HepG2 (cell line): ENCODE data around the gene HS3ST5. TPM values are rescaled to one million over a fixed set of nuclear protein-coding genes. Genes with fewer than 3 reads are reported as not detected.

ENCODE experiments used
- ATAC-seq: fragments of 200-7000 bp; cut with Tn5 transposase; 3 replicates; pipeline ENCODE4 v1.9.1; 2020; ENCODE audit warnings: mild to moderate bottlenecking, moderate library complexity
- BruUV-seq: library from RNA; stranded (reverse); fragments of 400-500 nt; replicated peaks from 2 replicates; lab custom pipeline; 2021; lab: Mats Ljungman, UMichigan
- CTCF ChIA-PET: fragments of 300-600 bp; formaldehyde crosslinking; extraction: SDS; loops from one replicate; lab custom pipeline; 2021; ENCODE audit warnings: low total read pairs, inconsistent platforms, low intra/inter-chr PET ratio; lab: Yijun Ruan, JAX
- POLR2A ChIA-PET: fragments of 350-600 bp; sonication (Branson Sonifier 250); formaldehyde crosslinking; loops from one replicate; lab custom pipeline; 2020; ENCODE audit warnings: antibody characterized with exemption, inconsistent platforms; lab: Yijun Ruan, JAX
- DNase-seq: peaks from one replicate; pipeline ENCODE4 v3.0.0-alpha.2; 2015; ENCODE audit warnings: low spot score
- FAIRE-seq: peaks from 3 replicates; lab custom pipeline; 2011; peaks lifted over from hg19 to GRCh38; lab: Jason Lieb, UNC
- H2AFZ ChIP-seq: one replicate; pipeline ENCODE4 v1.6.1; 2011; ENCODE audit warnings: low read length, inconsistent platforms
- H3K27ac ChIP-seq: fragments of 300-600 bp; 3 replicates; pipeline ENCODE4 v1.8.0; 2011; ENCODE audit warnings: mixed run types, mild to moderate bottlenecking, mixed read lengths, low read length, inconsistent platforms; ENCODE audit not compliant: insufficient read depth; ENCODE audit errors: extremely low read length
- H3K27me3 ChIP-seq, 2 experiments: fragments of 200-600 bp in 1 of 2; 2 replicates in 1 of 2; 3 replicates in 1 of 2; pipeline versions ENCODE4 v1.6.0 to v1.8.0; 2011; ENCODE audit warnings: low read length in 2 of 2, mild to moderate bottlenecking in 2 of 2, moderate library complexity in 2 of 2, inconsistent platforms in 1 of 2; ENCODE audit not compliant: insufficient read depth in 2 of 2, control insufficient read depth in 1 of 2
- H3K36me3 ChIP-seq, 2 experiments: fragments of 200-600 bp in 1 of 2; replicated peaks in 1 of 2; 2 replicates in 1 of 2; 3 replicates in 1 of 2; pipeline versions ENCODE4 v1.5.1 to v1.8.0; 2011; ENCODE audit warnings: low read length in 2 of 2, inconsistent platforms in 1 of 2; ENCODE audit not compliant: insufficient read depth in 2 of 2, control insufficient read depth in 1 of 2
- H3K4me1 ChIP-seq: 2 replicates; pipeline ENCODE4 v1.5.1; 2012; ENCODE audit warnings: low read length, inconsistent platforms; ENCODE audit not compliant: insufficient read depth
- H3K4me2 ChIP-seq: 2 replicates; pipeline ENCODE4 v1.6.0; 2011; ENCODE audit warnings: low read depth, low read length, inconsistent platforms
- H3K4me3 ChIP-seq, 3 experiments: fragments of 200-600 bp in 1 of 3; sonication (generic), shearing (Covaris generic) in 1 of 3; replicated peaks in 1 of 3; 2 replicates each; pipeline ENCODE4 v1.5.1; 2011 to 2016; ENCODE audit warnings: low read length in 3 of 3, inconsistent platforms in 2 of 3, low read depth in 2 of 3, mild to moderate bottlenecking in 2 of 3, control low read depth in 1 of 3, mixed read lengths in 1 of 3; ENCODE audit not compliant: insufficient read depth in 1 of 3
- H3K79me2 ChIP-seq: one replicate; pipeline ENCODE4 v1.6.1; 2011; ENCODE audit warnings: low read length, inconsistent platforms; ENCODE audit not compliant: insufficient read depth
- H3K9ac ChIP-seq: 2 replicates; pipeline ENCODE4 v1.6.0; 2011; ENCODE audit warnings: mild to moderate bottlenecking, low read depth, low read length, inconsistent platforms; ENCODE audit not compliant: insufficient read depth
- H3K9me3 ChIP-seq: 2 replicates; pipeline ENCODE4 v1.5.1; 2012; ENCODE audit warnings: mild to moderate bottlenecking, low read length
- H4K20me1 ChIP-seq: 2 replicates; pipeline ENCODE4 v1.6.0; 2011; ENCODE audit warnings: inconsistent platforms, mild to moderate bottlenecking, low read length, moderate library complexity; ENCODE audit not compliant: insufficient read depth
- CAMTA2 ChIP-seq: sonication (generic); formaldehyde crosslinking; IDR thresholded peaks from 2 replicates; pipeline ENCODE4 v1.4.0; 2020; ENCODE audit warnings: mild to moderate bottlenecking, missing genetic modification reagents, borderline replicate concordance
- NFYC ChIP-seq: IDR thresholded peaks from 2 replicates; pipeline ENCODE4 v1.6.1; 2016; ENCODE audit warnings: missing genetic modification reagents, missing compliant biosample characterization
- SNAPC2 ChIP-seq: sonication (generic); formaldehyde crosslinking; IDR thresholded peaks from 2 replicates; pipeline ENCODE4 v1.8.1; 2022; ENCODE audit warnings: mild to moderate bottlenecking, missing genetic modification reagents
- TOE1 ChIP-seq: sonication (generic); formaldehyde crosslinking; IDR thresholded peaks from 2 replicates; pipeline ENCODE4 v1.4.0; 2020; ENCODE audit warnings: mild to moderate bottlenecking, missing genetic modification reagents
- TRIM22 ChIP-seq: fragments of 450-650 bp; IDR thresholded peaks from 2 replicates; pipeline ENCODE4 v1.6.1; 2017
- ZNF160 ChIP-seq: sonication (generic); formaldehyde crosslinking; IDR thresholded peaks from 2 replicates; pipeline ENCODE4 v1.8.0; 2022; ENCODE audit warnings: mild to moderate bottlenecking, inconsistent platforms, missing genetic modification reagents
- ZNF597 ChIP-seq: sonication (generic); formaldehyde crosslinking; IDR thresholded peaks from 2 replicates; pipeline ENCODE4 v1.5.0; 2020; ENCODE audit warnings: missing genetic modification reagents
- ZNF703 ChIP-seq: sonication (generic); formaldehyde crosslinking; IDR thresholded peaks from 2 replicates; pipeline ENCODE4 v1.5.1; 2020; ENCODE audit warnings: missing genetic modification reagents, mild to moderate bottlenecking, moderate library complexity, borderline replicate concordance
- ZNF724P ChIP-seq: sonication (generic); formaldehyde crosslinking; IDR thresholded peaks from 2 replicates; pipeline ENCODE4 v1.8.0; 2022; ENCODE audit warnings: missing genetic modification reagents, borderline replicate concordance
- WGBS: methylation state at CpG from one replicate; pipeline ENCODE4 v1.1.6; 2017; ENCODE audit warnings: low lambda C conversion rate; 5-methylcytosine and 5-hydroxymethylcytosine counted together
- in situ Hi-C: cut with HindIII; loops from 2 replicates; pipeline ENCODE4 v1.10.0; 2017; ENCODE audit warnings: low pct_unique_long_range_greater_than_20kb; ENCODE audit not compliant: extremely low pct_ligation_motif_present
- intact Hi-C: fragments of 100-400 bp; cut with micrococcal nuclease; formaldehyde crosslinking; loops from one replicate; pipeline ENCODE4 v1.10.0; 2022; ENCODE audit not compliant: unreplicated experiment
- polyA plus RNA-seq, 8 experiments: library from polyadenylated mRNA; depleted of rRNA in 3 of 8; stranded (reverse) in 7 of 8; unstranded in 1 of 8; fragments of >200 nt; fragmentation: Illumina TruSeq in 4 of 8; extraction: Trizol in 4 of 8; gene quantifications; 2 replicates each; pipeline versions ENCODE4 v1.2.1 to v1.2.3, GENCODE V29; 2011 to 2016; ENCODE audit warnings: low read depth in 4 of 8, missing spikeins in 1 of 8, mixed read lengths in 1 of 8; ENCODE audit not compliant: insufficient read depth in 1 of 8
- total RNA-seq, 5 experiments: library from RNA; depleted of rRNA; stranded (reverse); fragments of >200 nt; fragmentation: Illumina TruSeq; extraction: Trizol; gene quantifications; 2 replicates each; pipeline ENCODE4 v1.2.3, GENCODE V29; 2016; ENCODE audit warnings: low read depth in 1 of 5

Gene HS3ST5
- total and polyA plus RNA-seq, 2 of the 13 experiments (the other 11 are each of a cell fraction or from before 2014, with no cell fraction given): 1.1 to 1.6 TPM

GRCh38 chr6:114039841-114040240, 303.0 kb downstream of the HS3ST5 start:
- intact Hi-C loops (no loop called here), in situ Hi-C loops (no loop called here)
- no peak overlapping the region for H2AFZ ChIP-seq
- WGBS: 100% methylated on average over 2 of the region's 2 CpGs
- TF ChIP-seq ZNF160 (no peak), ZNF597 (no peak), TOE1 (no peak), ZNF724P (CRISPR knock-in tag) (no peak), CAMTA2 (CRISPR knock-in tag) (no peak), ZNF703 (CRISPR knock-in tag) (no peak), SNAPC2 (CRISPR knock-in tag) (no peak), TRIM22 (no peak), NFYC (CRISPR knock-in tag) (no peak)
- H4K20me1 ChIP-seq: no peaks in the 10 kb centered on the region
- no peaks in the 10 kb centered on the region for H3K36me3 ChIP-seq
- ATAC-seq (no peak), FAIRE-seq (no peak), DNase-seq (no peak)
- no peaks in the 10 kb centered on the region for H3K79me2 ChIP-seq
- no peaks in the 10 kb centered on the region for H3K4me1 ChIP-seq
- BruUV-seq: no TSS peak
- no peak overlapping the region for H3K4me2 ChIP-seq
- H3K9me3 ChIP-seq: no peaks in the 10 kb centered on the region
- no peak overlapping the region for H3K27ac ChIP-seq
- no peak overlapping the region for H3K4me3 ChIP-seq
- CTCF ChIA-PET: no interaction called here
- H3K9ac ChIP-seq: no peak overlapping the region
- H3K27me3 ChIP-seq: no peaks in the 10 kb centered on the region
- POLR2A ChIA-PET: no interaction called here
